ENCODE measurements around the gene MCTP1. TPM values are rescaled to one million over a fixed set of nuclear protein-coding genes. Genes with fewer than 3 reads are reported as not detected.

Gene MCTP1
- total RNA-seq, 1 experiment from 2014 or later, result 2.5 TPM

GRCh38 chr5:95221234-95221633, 63.7 kb downstream of the MCTP1 start:
- no peaks in the 10 kb centered on the region for H3K27me3 Mint-ChIP-seq (ENCODE audit: low read depth)
- H3K9ac ChIP-seq (ENCODE audit: extremely low read depth, insufficient read length, low read length), result no peak overlapping the region
- no peak overlapping the region for H4K5ac ChIP-seq (ENCODE audit: insufficient read length, low read depth, low read length)
- H2BK120ac ChIP-seq (ENCODE audit: low read depth, low read length, poor library complexity, severe bottlenecking), result no peak overlapping the region
- no peak overlapping the region for H3K4ac ChIP-seq (ENCODE audit: low read depth, low read length)
- H3K56ac ChIP-seq (ENCODE audit: insufficient read length, low read depth, low read length), result no peak overlapping the region
- no peak overlapping the region for H4K91ac ChIP-seq (ENCODE audit: insufficient read length, low read depth, low read length)
- no peak overlapping the region for H2AFZ ChIP-seq (ENCODE audit: low read length)
- H2BK20ac ChIP-seq (ENCODE audit: low read depth, low read length, poor library complexity, severe bottlenecking), result no peak overlapping the region
- H3K9me3 ChIP-seq (ENCODE audit: control insufficient read depth, low read depth, low read length), result no peaks in the 10 kb centered on the region
- no peak overlapping the region for H2BK5ac ChIP-seq (ENCODE audit: insufficient read length, low read length)
- no peak overlapping the region for H2BK15ac ChIP-seq (ENCODE audit: low read depth, low read length)
- H4K20me1 ChIP-seq (ENCODE audit: control insufficient read depth, insufficient read depth, insufficient read length), result no peaks in the 10 kb centered on the region
- no peak overlapping the region for H3T11ph ChIP-seq (ENCODE audit: low read length)
- no peak for DNase-seq
- H3K23me2 ChIP-seq (ENCODE audit: insufficient read length, low read depth, low read length, poor library complexity, severe bottlenecking), result no peaks in the 10 kb centered on the region
- H4K8ac ChIP-seq (replicated peaks; ENCODE audit: insufficient read length, low read depth, low read length), result no peak overlapping the region
- no peak overlapping the region for H3K4me2 ChIP-seq (ENCODE audit: insufficient read depth, insufficient read length, low read length)
- H3K14ac ChIP-seq (ENCODE audit: insufficient read depth, low read length), result no peak overlapping the region
- H3K27ac ChIP-seq (ENCODE audit: insufficient read length, low read depth, low read length), result no peak overlapping the region
- no peak overlapping the region for H3K18ac ChIP-seq (ENCODE audit: insufficient read length, low read depth, low read length)
- H2AK5ac ChIP-seq (ENCODE audit: insufficient read length, low read length), result no peak overlapping the region
- no peak overlapping the region for H2BK12ac ChIP-seq (ENCODE audit: insufficient read length, low read depth, low read length)
- no peaks in the 10 kb centered on the region for H3K9me3 Mint-ChIP-seq
- no peaks in the 10 kb centered on the region for H3K36me3 Mint-ChIP-seq (ENCODE audit: insufficient read depth in 1 of 3, low read depth in 3 of 3)
- peaks cover 11 to 18% of the 10 kb centered on the region in 2 experiments for H3K4me1 Mint-ChIP-seq
- peaks cover 2% of the 10 kb centered on the region; the same call in 1 of the 2 replicates for H3K4me1 ChIP-seq (ENCODE audit: insufficient read depth, low read length)
- no peaks in the 10 kb centered on the region for H3K79me2 ChIP-seq (ENCODE audit: insufficient read depth, low read length)
- no peak overlapping the region for H3K27ac Mint-ChIP-seq
- H3K79me1 ChIP-seq (ENCODE audit: insufficient read depth, low read depth, low read length, poor library complexity, severe bottlenecking), result no peaks in the 10 kb centered on the region
- TF ChIP-seq CTCF (conservative IDR thresholded peaks at IDR 0.05), result no peak
- no CpG with 5 or more reads among the region's 2 CpGs for WGBS (ENCODE audit: extremely low coverage, insufficient read length, low lambda C conversion rate)
- no peaks in the 10 kb centered on the region for H3K27me3 ChIP-seq (ENCODE audit: insufficient read depth, low read length)
- H3K4me3 Mint-ChIP-seq, result no peak overlapping the region
- no peak overlapping the region for H3K23ac ChIP-seq (ENCODE audit: insufficient read length, low read depth, low read length)

Measured in H9 (cell line).